ENCODE measurements around the gene SLC22A31. TPM values are rescaled to one million over a fixed set of nuclear protein-coding genes. Genes with fewer than 3 reads are reported as not detected.

Gene SLC22A31
- polyA plus RNA-seq, 4 donors: 0.17 to 0.57 (median 0.50) TPM

DNA sequence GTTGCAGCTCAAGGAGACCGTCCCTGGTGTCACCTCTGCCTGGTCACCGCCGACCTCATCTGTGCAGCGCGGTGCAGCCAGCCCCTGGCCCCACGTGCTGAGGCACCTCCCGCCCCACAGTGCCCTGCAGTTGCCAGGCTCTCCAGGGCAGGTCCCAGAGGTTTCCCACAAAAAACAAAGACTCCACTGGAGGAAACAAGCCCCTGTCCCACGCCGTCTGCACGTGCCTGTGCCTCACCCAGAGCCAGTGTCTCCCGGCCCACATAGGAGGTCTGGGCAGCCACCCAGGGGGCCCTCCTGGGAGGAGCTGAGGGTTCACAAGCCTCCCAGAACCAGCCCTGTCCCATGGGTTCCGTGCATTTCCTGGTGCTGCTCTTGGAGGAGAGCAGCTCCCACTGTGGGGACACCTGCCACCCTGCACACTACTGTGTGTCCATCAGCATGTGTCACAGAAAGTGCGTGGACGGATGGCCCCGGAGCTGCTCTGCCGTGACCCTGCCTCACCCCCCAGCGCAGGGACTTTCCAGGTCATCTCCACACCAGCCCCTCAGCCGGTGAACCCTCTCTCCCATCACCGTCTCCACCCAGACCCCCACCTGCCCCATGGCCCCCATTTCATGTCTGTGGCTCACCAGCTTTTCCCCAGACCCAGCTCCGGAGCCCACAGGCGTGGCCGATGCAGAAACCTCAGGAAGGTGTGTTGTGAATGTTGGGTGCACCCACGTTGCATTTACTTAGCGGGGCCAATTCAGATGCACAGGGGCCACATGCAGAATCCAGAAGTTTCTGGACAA is 45.8 kb downstream of the SLC22A31 start:
- no peak for DNase-seq (ENCODE audit: low read depth in 4 of 4, low spot score in 3 of 4)

DNA sequence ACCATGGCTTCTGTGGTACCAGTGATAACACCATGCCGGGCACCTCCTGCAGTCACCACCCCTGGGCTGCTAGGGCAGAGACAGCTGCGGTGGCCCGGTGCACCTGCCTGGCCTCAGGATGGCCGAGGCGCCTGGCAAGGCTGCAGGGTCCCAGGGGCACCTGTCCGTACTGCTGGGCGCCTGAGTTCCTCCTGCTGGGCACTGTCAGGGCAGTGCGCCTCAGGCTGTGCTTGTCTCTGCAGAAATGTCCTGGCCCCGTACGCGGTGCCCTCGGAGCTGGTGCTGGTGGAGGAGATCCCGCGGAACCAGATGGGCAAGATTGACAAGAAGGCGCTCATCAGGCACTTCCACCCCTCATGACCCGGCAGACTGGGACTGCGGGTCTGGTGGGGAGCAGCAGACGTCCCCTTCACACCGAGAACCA is 46.5 kb downstream of the SLC22A31 start:
- DNase-seq (ENCODE audit: low read depth in 4 of 4, low spot score in 3 of 4): no peak

DNA sequence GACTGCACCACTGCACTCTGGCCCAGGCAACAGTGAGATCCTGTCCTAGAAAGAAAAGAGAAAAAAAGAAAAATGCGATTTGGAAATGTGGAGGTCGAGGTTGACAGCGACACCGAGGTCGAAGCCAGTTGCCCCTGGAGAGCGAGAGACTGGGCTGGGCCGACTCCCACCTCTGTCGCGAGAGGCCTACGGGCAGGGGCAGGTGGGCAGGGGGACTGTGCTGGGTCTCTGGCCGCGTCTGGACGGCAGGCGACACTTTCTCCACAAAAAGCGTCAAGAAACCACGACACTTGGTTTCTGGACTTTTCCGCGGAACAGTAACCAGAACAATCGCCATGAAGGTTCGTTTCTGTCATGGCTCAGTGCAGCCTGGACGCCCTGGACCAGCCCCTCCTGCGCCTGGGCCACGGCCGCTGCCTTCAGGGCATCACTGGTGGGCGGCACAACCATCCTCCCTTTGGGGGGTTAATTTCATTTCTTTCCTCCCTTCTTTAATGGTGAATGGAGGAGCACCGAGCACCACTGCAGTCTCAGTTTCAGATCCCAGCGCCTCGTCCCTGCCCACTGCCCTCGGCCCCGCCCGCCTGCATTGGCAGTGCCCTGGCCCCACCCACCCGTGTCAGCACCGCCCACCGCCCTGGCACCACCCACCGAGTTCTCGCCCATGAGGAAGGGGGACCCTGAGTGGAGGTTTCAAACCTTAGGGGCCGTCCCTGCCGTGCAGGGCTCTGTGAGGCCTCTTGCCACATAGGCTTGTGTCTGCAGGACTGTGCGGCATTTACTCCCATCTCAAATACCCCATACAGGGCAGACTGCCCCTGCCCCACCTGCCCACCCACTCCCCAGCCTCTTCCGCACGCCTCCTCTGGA is 47.3 kb downstream of the SLC22A31 start:
- no peak for DNase-seq (ENCODE audit: low read depth in 4 of 4, low spot score in 3 of 4)

- no peak for DNase-seq (ENCODE audit: low read depth in 4 of 4, low spot score in 3 of 4)
Observed at GRCh38 chr16:89150981-89151380, 49.4 kb downstream of the SLC22A31 start.

- DNase-seq (ENCODE audit: low read depth in 4 of 4, low spot score in 3 of 4): no peak
Observed at GRCh38 chr16:89150090-89150835, 50.1 kb downstream of the SLC22A31 start.

GRCh38 chr16:89149386-89149785 is 51.0 kb downstream of the SLC22A31 start:
- no peak for DNase-seq (ENCODE audit: low read depth in 4 of 4, low spot score in 3 of 4)

GRCh38 chr16:89147085-89147817 is 53.1 kb downstream of the SLC22A31 start:
- DNase-seq (ENCODE audit: low read depth in 4 of 4, low spot score in 3 of 4): no peak

DNA sequence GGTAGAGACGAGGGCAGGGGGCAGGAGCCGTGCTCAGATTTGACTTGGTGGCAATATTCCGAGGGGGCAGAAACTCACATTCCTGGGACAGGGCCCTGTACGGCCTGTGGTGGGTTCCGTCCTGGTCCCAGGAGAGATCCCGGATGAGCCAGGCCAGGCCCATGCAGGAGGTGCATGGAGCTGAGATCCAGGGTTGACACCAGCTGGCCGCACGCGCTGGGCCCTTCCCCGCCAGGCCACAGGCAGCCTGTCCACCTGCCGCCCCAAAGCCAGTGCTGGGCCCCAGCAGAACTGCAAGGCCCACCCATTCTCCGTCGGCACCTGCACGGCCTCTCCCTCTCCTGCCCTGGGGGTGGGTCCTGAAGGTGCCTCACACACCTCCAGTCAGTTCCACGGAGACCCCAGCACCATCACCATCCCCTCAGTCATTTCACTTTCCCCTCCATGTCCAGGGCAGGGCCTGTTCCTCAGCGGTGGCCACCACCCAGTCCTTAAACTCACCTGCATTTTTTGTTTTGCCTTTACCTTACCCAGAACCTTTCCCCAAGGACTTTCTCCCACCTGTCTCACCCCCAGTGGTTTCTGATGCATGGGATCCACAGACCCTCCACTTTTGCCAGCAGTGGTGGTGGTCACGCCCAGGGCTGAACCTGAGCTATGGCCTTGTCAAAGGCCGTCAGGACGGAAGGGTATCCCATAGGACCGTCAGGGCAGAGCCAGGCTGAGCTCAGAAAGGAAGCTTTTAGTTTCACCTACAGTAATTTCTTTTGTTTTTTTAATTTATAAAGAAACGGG is 53.9 kb downstream of the SLC22A31 start:
- no peak for DNase-seq (ENCODE audit: low read depth in 4 of 4, low spot score in 3 of 4)

Other genes starting within 250 kb of the SLC22A31 start
- 1 to 10 TPM; 2.4 to 3.3 (median 2.8) TPM for gene CBFA2T3, start 223.3 kb downstream of the SLC22A31 start, polyA plus RNA-seq (ENCODE audit: insufficient read length in 4 of 4)
- 10 to 100 TPM; 30.4 to 35.7 (median 31.4) TPM for gene ACSF3, start 106.7 kb downstream of the SLC22A31 start, polyA plus RNA-seq (ENCODE audit: insufficient read length in 4 of 4)
- 1 to 10 TPM; 1.6 to 3.1 (median 1.8) TPM for gene CDH15, start 28.8 kb downstream of the SLC22A31 start, polyA plus RNA-seq (ENCODE audit: insufficient read length in 4 of 4)
- 1 to 10 TPM; 4.9 to 6.3 (median 6.2) TPM for gene ZNF778, start 17.2 kb upstream of the SLC22A31 start, polyA plus RNA-seq (ENCODE audit: insufficient read length in 4 of 4)